HEK293 (cell line): ENCODE results near the gene KRTAP3-1.

Experiments used
- CTCF ChIA-PET: fragments of 350-600 bp; formaldehyde crosslinking; extraction: SDS; loops from one replicate; lab custom pipeline; 2021; ENCODE audit warnings: antibody characterized with exemption; lab: Yijun Ruan, JAX
- POLR2A ChIA-PET: fragments of 300-600 bp; formaldehyde crosslinking; extraction: SDS; loops from one replicate; lab custom pipeline; 2020; ENCODE audit warnings: antibody characterized with exemption, inconsistent platforms; lab: Yijun Ruan, JAX
- H3K27ac ChIP-seq: fragments of 200-500 bp; sonication (Bioruptor generic); 2 replicates; pipeline ENCODE4 v1.5.1; 2014; ENCODE audit warnings: low read depth, low read length, control low read depth, inconsistent platforms; ENCODE audit errors: extremely low read depth
- H3K36me3 ChIP-seq, 2 experiments: fragments of 200-500 bp in 1 of 2; sonication (Bioruptor generic) in 1 of 2; 1 replicate in 1 of 2; 2 replicates in 1 of 2; pipeline ENCODE4 v1.5.1; 2014 to 2017; ENCODE audit warnings: inconsistent platforms in 2 of 2, low read length in 2 of 2; ENCODE audit not compliant: control insufficient read depth in 2 of 2, insufficient read depth in 1 of 2
- H3K4me1 ChIP-seq: fragments of 200-500 bp; sonication (Bioruptor generic); 2 replicates; pipeline ENCODE4 v1.5.1; 2014; ENCODE audit warnings: mild to moderate bottlenecking, low read length, inconsistent platforms; ENCODE audit not compliant: control insufficient read depth, insufficient read depth
- H3K4me3 ChIP-seq: 2 replicates; pipeline ENCODE4 v1.5.1; 2011; ENCODE audit warnings: low read depth, mild to moderate bottlenecking, control low read depth, low read length, moderate library complexity
- H3K9me3 ChIP-seq: fragments of 200-500 bp; sonication (Bioruptor generic); 2 replicates; pipeline ENCODE4 v1.5.1; 2014; ENCODE audit warnings: low read depth, low read length, inconsistent platforms; ENCODE audit not compliant: control insufficient read depth, insufficient read depth
- BCL11B ChIP-seq: fragments of 450-650 bp; formaldehyde crosslinking; IDR thresholded peaks from 2 replicates; pipeline ENCODE4 v1.5.1; 2016; ENCODE audit warnings: low read depth, missing biosample characterization, missing genetic modification characterization
- HIC1 ChIP-seq: fragments of 450-650 bp; formaldehyde crosslinking; IDR thresholded peaks from 2 replicates; pipeline ENCODE4 v1.5.1; 2016; ENCODE audit warnings: missing biosample characterization, missing genetic modification characterization
- KLF16 ChIP-seq: fragments of 450-650 bp; formaldehyde crosslinking; IDR thresholded peaks from 2 replicates; pipeline ENCODE4 v1.5.1; 2017; ENCODE audit warnings: missing biosample characterization, missing genetic modification characterization
- MZF1 ChIP-seq: fragments of 450-650 bp; formaldehyde crosslinking; IDR thresholded peaks from 2 replicates; pipeline ENCODE4 v1.5.1; 2017; ENCODE audit warnings: missing biosample characterization, missing genetic modification characterization, borderline replicate concordance
- RBAK ChIP-seq: fragments of 450-650 bp; formaldehyde crosslinking; IDR thresholded peaks from 2 replicates; pipeline ENCODE4 v1.5.1; 2016; ENCODE audit warnings: missing biosample characterization, missing genetic modification characterization
- SCRT1 ChIP-seq: fragments of 450-650 bp; formaldehyde crosslinking; IDR thresholded peaks from 2 replicates; pipeline ENCODE4 v1.5.1; 2016; ENCODE audit warnings: missing biosample characterization, missing genetic modification characterization, borderline replicate concordance
- SCRT2 ChIP-seq: fragments of 450-650 bp; formaldehyde crosslinking; IDR thresholded peaks from 2 replicates; pipeline ENCODE4 v1.5.1; 2016; ENCODE audit warnings: missing biosample characterization, missing genetic modification characterization
- SP2 ChIP-seq: fragments of 450-650 bp; formaldehyde crosslinking; IDR thresholded peaks from 2 replicates; pipeline ENCODE4 v1.5.1; 2016; ENCODE audit warnings: missing biosample characterization, missing genetic modification characterization
- SP3 ChIP-seq: fragments of 450-650 bp; formaldehyde crosslinking; IDR thresholded peaks from 2 replicates; pipeline ENCODE4 v1.5.1; 2016; ENCODE audit warnings: missing biosample characterization, missing genetic modification characterization
- SP7 ChIP-seq: fragments of 450-650 bp; formaldehyde crosslinking; IDR thresholded peaks from 2 replicates; pipeline ENCODE4 v1.5.1; 2016; ENCODE audit warnings: missing biosample characterization, missing genetic modification characterization
- ZBTB8A ChIP-seq: fragments of 450-650 bp; formaldehyde crosslinking; IDR thresholded peaks from 2 replicates; pipeline ENCODE4 v1.5.1; 2016; ENCODE audit warnings: missing biosample characterization, missing genetic modification characterization
- ZEB2 ChIP-seq: fragments of 450-650 bp; formaldehyde crosslinking; IDR thresholded peaks from 2 replicates; pipeline ENCODE4 v1.5.1; 2016; ENCODE audit warnings: missing biosample characterization, missing genetic modification characterization
- ZNF16 ChIP-seq: fragments of 450-650 bp; formaldehyde crosslinking; IDR thresholded peaks from 2 replicates; pipeline ENCODE4 v1.5.1; 2016; ENCODE audit warnings: low read depth, missing biosample characterization, missing genetic modification characterization
- ZNF223 ChIP-seq: fragments of 450-650 bp; formaldehyde crosslinking; IDR thresholded peaks from 2 replicates; pipeline ENCODE4 v1.5.1; 2016; ENCODE audit warnings: missing biosample characterization, missing genetic modification characterization
- ZNF266 ChIP-seq: fragments of 450-650 bp; formaldehyde crosslinking; IDR thresholded peaks from 2 replicates; pipeline ENCODE4 v1.5.1; 2016; ENCODE audit warnings: missing biosample characterization, missing genetic modification characterization, low read depth
- ZNF280D ChIP-seq: fragments of 450-650 bp; formaldehyde crosslinking; IDR thresholded peaks from 2 replicates; pipeline ENCODE4 v1.5.1; 2016; ENCODE audit warnings: missing biosample characterization, missing genetic modification characterization
- ZNF341 ChIP-seq: fragments of 450-650 bp; formaldehyde crosslinking; IDR thresholded peaks from 2 replicates; pipeline ENCODE4; 2016; ENCODE audit warnings: low read depth, missing biosample characterization, missing genetic modification characterization
- ZNF404 ChIP-seq: fragments of 450-650 bp; formaldehyde crosslinking; IDR thresholded peaks from 2 replicates; pipeline ENCODE4 v1.5.1; 2017; ENCODE audit warnings: missing biosample characterization, missing genetic modification characterization
- ZNF548 ChIP-seq: fragments of 450-650 bp; formaldehyde crosslinking; IDR thresholded peaks from 2 replicates; pipeline ENCODE4 v1.5.1; 2016; ENCODE audit warnings: missing biosample characterization, missing genetic modification characterization
- ZNF654 ChIP-seq: fragments of 450-650 bp; formaldehyde crosslinking; IDR thresholded peaks from 2 replicates; pipeline ENCODE4 v1.5.1; 2016; ENCODE audit warnings: low read depth, missing biosample characterization, missing genetic modification characterization
- ZNF664 ChIP-seq: fragments of 450-650 bp; formaldehyde crosslinking; IDR thresholded peaks from 2 replicates; pipeline ENCODE4 v1.5.1; 2016; ENCODE audit warnings: missing biosample characterization, missing genetic modification characterization
- ZNF76 ChIP-seq: fragments of 450-650 bp; formaldehyde crosslinking; IDR thresholded peaks from 2 replicates; pipeline ENCODE4; 2016; ENCODE audit warnings: low read depth, missing biosample characterization, missing genetic modification characterization, borderline replicate concordance
- ZNF843 ChIP-seq: fragments of 450-650 bp; formaldehyde crosslinking; IDR thresholded peaks from 2 replicates; pipeline ENCODE4 v1.5.1; 2016; ENCODE audit warnings: missing biosample characterization, missing genetic modification characterization
- ZSCAN30 ChIP-seq: fragments of 450-650 bp; IDR thresholded peaks from 2 replicates; pipeline ENCODE4 v1.5.1; 2018; ENCODE audit warnings: missing biosample characterization, mild to moderate bottlenecking, missing genetic modification characterization, moderate library complexity

KRTAP3-1 gene

GRCh38 chr17:40986920-40987319, 22.0 kb downstream of the KRTAP3-1 start:
- no peaks in the 10 kb centered on the region for H3K36me3 ChIP-seq
- H3K4me1 ChIP-seq: no peaks in the 10 kb centered on the region
- POLR2A ChIA-PET: no interaction called here
- TF ChIP-seq SCRT2 (tag by site-specific recombination): peak; percentile 71
- no peak for TF ChIP-seq ZNF664 (tag by site-specific recombination)
- TF ChIP-seq ZNF76 (tag by site-specific recombination): no peak
- TF ChIP-seq SCRT1 (tag by site-specific recombination): peak; percentile 62; the same call in 1 of the 2 replicates
- TF ChIP-seq ZNF404: no peak
- CTCF ChIA-PET: interaction anchor here (0.6 to 1.0 kb wide), 3 partner anchors 8 to 562 kb away, joined by 3 to 6 read pairs (median 4); no protein-coding TSS in a partner anchor
- no peaks in the 10 kb centered on the region for H3K9me3 ChIP-seq
- no peak overlapping the region for H3K4me3 ChIP-seq
- no peak overlapping the region for H3K27ac ChIP-seq

GRCh38 chr17:40984226-40984625, 24.7 kb downstream of the KRTAP3-1 start, which contains the start of gene KRT40:
Gene KRT40, minus strand, starts transcription at chr17:40984326. Its CDS starts 53 bp downstream, at chr17:40984273.
- Histone ChIP-seq H3K9me3 (no peaks in the 10 kb centered on the region), H3K27ac (no peak within 1 kb of the TSS), H3K36me3 (no peaks in the 10 kb centered on the region), H3K4me1 (no peaks in the 10 kb centered on the region), H3K4me3 (no peak within 1 kb of the TSS)
- POLR2A ChIA-PET: no interaction called here
- CTCF ChIA-PET: interaction anchor here (1.1 kb wide), 1 partner anchor 565 kb away, joined by 3 read pairs; no protein-coding TSS in a partner anchor
- TF ChIP-seq ZNF341 (tag by site-specific recombination): no peak
- no peak for TF ChIP-seq ZNF548

- TF ChIP-seq KLF16 (no peak), ZNF16 (no peak), ZEB2 (tag by site-specific recombination) (no peak), ZNF223 (tag by site-specific recombination) (no peak), ZSCAN30 (tag by site-specific recombination) (no peak), BCL11B (tag by site-specific recombination) (no peak), HIC1 (tag by site-specific recombination) (no peak), ZNF266 (no peak), RBAK (tag by site-specific recombination) (no peak), SP3 (tag by site-specific recombination) (no peak), SCRT2 (tag by site-specific recombination) (no peak), ZBTB8A (tag by site-specific recombination) (no peak)
- H3K4me1 ChIP-seq: no peaks in the 10 kb centered on the region
- ChIA-PET POLR2A (no interaction called here), CTCF (interaction anchor here (0.6 to 0.8 kb wide), 3 partner anchors 17 to 571 kb away, joined by 3 read pairs; no protein-coding TSS in a partner anchor)
- H3K4me3 ChIP-seq: no peak overlapping the region
- H3K9me3 ChIP-seq: no peaks in the 10 kb centered on the region
- H3K36me3 ChIP-seq: no peaks in the 10 kb centered on the region
- no peak overlapping the region for H3K27ac ChIP-seq
These were observed 27.8 kb downstream of the KRTAP3-1 start for GRCh38 chr17:40981115-40981514.

GRCh38 chr17:40980596-40980995, 28.3 kb downstream of the KRTAP3-1 start:
- Histone ChIP-seq H3K9me3 (no peaks in the 10 kb centered on the region), H3K27ac (no peak overlapping the region), H3K4me1 (no peaks in the 10 kb centered on the region), H3K36me3 (no peaks in the 10 kb centered on the region), H3K4me3 (no peak overlapping the region)
- POLR2A ChIA-PET: no interaction called here
- CTCF ChIA-PET: interaction anchor here (0.8 kb wide), 2 partner anchors 16 to 572 kb away, joined by 3 read pairs; no protein-coding TSS in a partner anchor
- TF ChIP-seq ZNF654 (tag by site-specific recombination) (no peak), ZNF280D (tag by site-specific recombination) (no peak), SP2 (no peak), ZNF843 (tag by site-specific recombination) (no peak), MZF1 (tag by site-specific recombination) (no peak), SP7 (tag by site-specific recombination) (no peak)
